ENCODE results near the gene TTLL8.

Gene TTLL8

DNA sequence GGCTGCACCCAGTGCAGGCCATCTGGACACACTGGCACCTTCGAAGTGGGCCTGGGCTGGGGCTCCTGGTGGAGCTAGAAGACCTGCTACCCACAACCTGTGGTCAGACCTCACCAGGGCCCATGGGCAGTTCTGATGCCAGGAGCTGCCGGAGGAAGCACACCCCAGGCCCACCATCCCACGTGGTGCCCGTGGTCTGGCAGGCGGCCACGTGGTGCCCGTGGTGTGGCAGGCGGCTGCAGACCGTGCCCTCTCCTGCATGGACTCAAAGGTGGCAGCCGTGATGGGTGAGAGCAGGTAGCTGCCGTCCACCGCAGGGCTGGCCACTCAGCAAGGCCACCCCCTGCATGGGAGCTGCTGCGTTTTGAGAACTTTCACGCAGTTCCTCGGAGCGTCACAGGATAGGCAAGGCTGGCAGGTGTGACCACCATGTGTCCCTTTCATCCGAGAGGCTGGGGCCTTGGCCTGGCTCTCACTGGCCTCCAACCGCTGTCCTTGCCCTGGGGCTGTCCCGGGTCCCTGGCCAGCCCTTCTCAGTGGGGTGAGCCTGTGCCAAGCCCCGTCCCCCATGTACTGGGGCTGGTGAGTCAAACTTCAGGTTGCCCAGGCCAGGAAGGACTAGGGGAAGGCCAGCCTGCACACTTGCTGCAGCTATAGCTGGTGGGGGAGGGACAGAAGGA is 41.6 kb downstream of the TTLL8 start:
- no peak for DNase-seq

GRCh38 chr22:50015451-50016307 is 42.4 kb downstream of the TTLL8 start:
- DNase-seq = no peak

- DNase-seq = no peak
Observed at GRCh38 chr22:50014655-50015401, 43.3 kb downstream of the TTLL8 start.

DNA sequence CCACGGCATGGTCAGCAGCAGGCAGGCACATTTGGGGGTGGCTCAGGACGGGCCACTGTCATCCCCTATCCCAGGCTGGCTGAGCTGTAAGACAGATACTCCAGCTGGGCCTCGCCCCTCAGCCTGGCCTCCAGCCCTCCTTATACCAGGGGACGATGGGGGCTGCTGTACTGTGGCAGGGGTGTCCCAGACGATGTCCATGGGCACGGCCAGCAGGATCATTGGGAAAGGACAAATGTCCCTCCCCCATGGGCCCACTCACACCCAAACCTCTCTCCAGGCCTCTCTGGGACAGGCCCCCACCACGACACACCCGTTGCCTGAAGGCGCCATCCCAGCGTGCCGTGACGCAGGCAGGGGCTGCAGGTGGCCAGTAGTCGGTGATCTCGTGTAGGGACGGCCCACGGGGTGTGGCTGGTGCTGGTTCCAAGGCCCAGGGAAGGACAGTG is 44.0 kb downstream of the TTLL8 start:
- DNase-seq = no peak

- DNase-seq = no peak
Observed at GRCh38 chr22:50012211-50013181, 45.6 kb downstream of the TTLL8 start, which contains the start of gene IL17REL. Gene IL17REL (minus strand): TSS chr22:50012765. CDS start chr22:50012646, 119 bp downstream.

GRCh38 chr22:50011447-50012210 is 46.5 kb downstream of the TTLL8 start:
- no peak for DNase-seq

GRCh38 chr22:50010676-50011446 is 47.2 kb downstream of the TTLL8 start:
- DNase-seq = no peak

DNA sequence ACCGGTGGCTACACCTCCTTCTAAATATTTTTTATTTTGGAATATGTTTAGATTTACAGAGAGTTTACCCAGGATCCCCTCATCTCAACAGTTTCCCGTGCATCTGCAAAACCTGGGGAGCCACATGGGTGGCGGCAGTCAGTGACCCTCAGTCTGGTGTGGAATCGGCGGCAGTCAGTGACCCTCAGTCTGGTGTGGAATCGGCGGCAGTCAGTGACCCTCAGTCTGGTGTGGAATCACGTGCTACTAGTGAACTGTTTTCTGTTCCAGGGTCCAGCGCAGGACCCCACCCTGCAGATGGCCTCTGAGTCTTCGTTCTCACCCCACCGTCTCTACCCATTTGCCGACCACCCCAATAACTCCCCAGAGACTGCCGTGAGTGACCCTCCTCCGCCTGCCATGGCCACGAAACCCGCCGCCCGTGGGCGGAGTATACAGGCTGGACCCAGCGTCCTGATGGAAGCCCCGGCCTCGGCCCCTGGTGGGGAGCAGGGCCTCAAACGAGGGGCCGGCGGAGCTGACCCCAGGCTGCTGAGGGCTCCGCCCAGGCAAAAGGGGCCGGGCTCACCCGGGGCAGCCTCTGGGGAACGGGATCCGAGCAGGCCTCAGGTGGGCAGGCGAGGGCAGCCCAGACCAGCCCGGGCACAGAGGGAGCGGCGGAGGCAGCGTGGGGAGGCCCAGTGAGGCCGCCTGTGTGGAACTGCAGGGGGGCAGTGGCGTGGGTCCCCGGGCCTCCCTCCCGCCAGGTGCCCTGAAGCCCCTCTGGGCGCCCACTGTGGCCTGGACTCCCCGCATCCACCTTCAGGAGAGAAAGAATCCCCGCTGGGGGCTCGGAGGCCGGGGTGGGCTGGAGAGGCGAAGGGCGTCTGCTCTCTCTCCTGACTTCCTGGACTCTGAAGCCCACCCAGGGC is 48.1 kb downstream of the TTLL8 start:
- DNase-seq = no peak

DNA sequence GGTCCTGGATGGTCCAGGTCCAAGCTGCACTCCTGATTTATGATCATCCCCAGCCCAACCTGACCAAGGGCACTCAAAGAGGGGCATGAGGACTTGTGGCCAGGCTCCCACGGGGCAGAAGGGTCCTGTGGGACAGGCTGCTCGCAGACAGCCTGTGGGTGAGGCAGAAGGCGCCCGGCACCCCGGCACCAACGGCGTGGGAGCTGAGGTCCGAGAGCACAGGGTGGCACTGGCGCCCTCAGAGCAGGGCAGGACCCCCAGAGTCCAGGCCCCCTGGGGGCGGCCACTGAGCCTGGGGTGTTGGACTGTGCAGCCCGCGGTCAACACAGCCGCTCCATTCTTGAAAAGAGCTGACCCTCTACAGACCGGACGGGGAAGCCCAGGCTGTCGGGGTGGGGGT is 48.8 kb downstream of the TTLL8 start:
- DNase-seq = no peak

- peak; percentile 90 for DNase-seq
Observed at GRCh38 chr22:50008151-50009040, 49.7 kb downstream of the TTLL8 start.

DNA sequence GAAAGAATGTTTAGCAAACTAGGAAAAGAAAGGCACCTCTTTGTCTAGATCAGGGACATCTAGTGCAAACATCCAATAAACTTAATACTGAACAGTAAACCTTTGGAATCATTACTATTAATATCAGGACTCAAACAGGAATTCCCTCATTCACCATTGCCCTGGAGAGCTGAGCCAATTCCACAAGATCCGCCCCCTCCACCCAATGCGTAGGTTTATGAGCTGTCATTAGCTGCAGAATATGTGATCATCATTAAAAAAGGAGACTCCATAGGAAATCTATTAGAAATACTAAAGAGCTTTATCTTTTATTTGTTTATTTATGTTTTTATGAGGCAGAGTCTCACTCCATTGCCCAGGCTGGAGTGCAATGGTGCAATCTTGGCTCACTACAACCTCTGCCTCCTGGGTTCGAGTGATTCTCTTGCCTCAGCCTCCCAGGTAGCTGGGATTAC is 51.0 kb downstream of the TTLL8 start:
- DNase-seq = no peak

DNA sequence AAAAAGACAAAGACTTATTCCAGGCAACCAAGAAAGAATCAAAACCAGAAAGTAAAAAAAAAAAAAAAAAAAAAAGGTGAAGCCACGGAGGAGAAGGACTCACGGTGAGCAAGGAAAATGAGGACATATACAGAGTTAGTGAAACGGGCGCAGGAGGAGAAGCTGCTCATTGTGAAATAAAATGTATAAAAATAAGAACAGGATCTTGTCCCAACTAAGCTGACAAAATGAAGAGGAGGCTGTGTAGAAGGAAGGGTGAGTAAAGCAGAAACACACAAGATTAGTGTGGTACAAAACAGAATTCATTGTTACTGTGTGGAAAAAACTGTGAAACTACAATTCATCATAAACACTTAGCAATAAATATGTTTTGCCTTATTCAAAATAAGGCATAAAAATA is 53.2 kb downstream of the TTLL8 start:
- DNase-seq = no peak

GRCh38 chr22:50002791-50003190 is 55.3 kb downstream of the TTLL8 start:
- DNase-seq = no peak

DNA sequence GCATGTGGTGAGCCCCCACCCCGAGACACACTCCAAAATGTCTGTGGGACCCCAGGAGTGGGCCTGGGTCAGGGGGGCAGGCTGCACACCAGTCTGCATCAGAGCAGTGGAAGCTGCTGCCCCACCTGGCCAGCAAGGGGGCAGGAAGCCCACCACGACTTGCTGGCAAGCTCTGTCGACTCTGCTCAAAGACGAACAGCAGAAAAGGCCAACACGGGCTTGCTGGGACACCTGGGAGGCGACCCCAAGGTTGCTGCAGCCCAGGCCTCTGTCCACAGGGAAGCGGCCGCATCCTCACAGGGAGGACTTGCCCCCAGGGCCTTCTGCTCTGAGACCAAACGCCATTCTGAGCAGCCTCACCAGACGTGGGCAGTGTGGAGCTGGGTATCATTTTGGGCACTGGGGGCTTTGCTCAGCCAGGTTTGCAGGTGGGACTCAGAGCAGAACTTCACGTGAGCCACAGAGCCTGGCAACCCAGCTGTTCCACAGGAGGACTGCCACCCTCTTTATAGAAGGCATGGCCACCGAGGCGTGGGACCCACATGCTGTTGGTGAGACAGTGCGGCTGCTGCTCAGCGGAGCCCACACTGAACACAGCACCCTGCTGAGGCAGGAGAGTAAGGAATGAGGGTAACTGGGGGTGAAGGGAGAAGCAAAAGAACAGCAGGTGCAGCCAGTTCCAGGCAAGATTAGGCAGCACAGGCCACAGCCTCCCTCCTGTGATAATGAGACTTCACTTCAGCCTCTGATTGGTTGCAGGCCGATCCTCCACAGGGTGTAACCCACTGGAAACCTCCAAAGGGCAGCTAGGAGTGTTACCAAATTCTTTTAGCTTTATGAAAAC is 56.5 kb downstream of the TTLL8 start:
- DNase-seq = peak; percentile 13

DNA sequence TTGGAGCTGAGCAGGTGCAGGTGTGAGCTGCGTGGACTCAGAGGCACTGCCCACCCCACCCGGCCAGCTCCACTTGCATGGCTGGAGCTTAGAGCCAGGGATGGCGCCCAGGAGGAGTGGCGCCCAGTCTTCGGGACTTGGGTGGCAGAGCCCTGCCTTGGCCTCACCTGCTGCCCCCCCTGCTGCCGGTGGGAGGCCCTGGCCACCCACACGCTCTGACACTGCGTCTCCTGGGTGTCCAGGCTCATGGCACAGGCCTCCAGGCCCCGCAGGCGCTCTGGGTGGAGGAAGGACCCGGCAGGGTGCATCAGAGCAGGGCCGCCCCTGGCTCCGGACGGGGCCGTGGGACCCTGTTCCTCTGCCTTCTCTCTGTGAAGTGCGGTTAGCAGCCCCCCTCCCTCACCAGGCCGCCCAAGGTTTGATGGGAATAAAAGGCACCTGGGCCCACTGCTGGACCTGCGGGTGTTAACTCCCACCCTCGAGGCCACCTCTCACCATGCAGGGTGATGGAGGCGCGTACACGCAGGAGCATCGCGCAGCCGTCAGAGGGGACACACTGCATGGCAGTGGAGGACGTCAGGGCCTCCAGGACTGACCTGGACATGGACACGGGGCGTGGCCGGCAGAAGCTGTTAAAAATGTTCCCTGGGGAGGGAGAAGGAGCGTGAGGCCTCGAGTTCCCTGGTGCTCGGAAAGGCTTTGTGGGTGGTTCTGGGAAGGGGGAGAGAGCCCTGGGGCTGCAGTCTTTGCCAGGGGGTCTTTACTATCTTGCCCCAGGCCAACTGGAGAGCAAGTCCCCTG is 57.3 kb downstream of the TTLL8 start:
- DNase-seq = no peak

GRCh38 chr22:49999946-50000586 is 58.0 kb downstream of the TTLL8 start:
- no peak for DNase-seq
